Measurements from ENCODE around the gene KRT6A.
"Not testable (repeated sequence)": the region's sequence is repeated elsewhere in the genome, so short reads cannot be mapped to it uniquely, and the experiment has no call there.

Gene KRT6A

GRCh38 chr12:52506858-52507715 is 14.0 kb upstream of the KRT6A start:
- H3K36me3 ChIP-seq (ENCODE audit: insufficient read depth, low read length), result no peaks in the 10 kb centered on the region
- H3K27me3 ChIP-seq (ENCODE audit: insufficient read depth, low read length), result no peaks in the 10 kb centered on the region
- no peaks in the 10 kb centered on the region for H3K9me3 ChIP-seq (ENCODE audit: low read length)
- H2AFZ ChIP-seq (ENCODE audit: low read depth, low read length), result no peak overlapping the region
- no peaks in the 10 kb centered on the region for H3K4me1 ChIP-seq (ENCODE audit: insufficient read depth, low read length)
- no peak overlapping the region for H3K4me3 ChIP-seq (ENCODE audit: low read length)

DNA sequence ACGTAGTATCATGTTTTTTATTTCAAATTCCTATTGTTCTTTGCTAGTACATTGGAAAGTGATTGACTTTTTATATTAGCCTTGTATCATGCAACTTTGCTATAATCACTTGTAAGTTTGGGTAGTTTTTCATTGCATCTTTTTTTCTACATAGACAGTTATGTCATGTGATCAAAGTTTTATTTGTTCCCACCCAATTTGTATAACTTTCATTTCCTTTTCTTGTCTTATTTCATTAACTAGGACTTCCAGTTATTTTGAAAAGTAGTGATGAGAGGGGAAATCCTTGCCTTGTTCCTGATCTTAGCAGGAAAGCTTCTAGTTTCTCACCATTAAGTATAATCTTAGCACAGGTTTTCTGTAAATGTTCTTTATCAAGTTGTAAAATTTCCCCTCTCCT is 9.8 kb upstream of the KRT6A start:
- no peaks in the 10 kb centered on the region for H3K36me3 ChIP-seq (ENCODE audit: insufficient read depth, low read length)
- no peaks in the 10 kb centered on the region for H3K9me3 ChIP-seq (ENCODE audit: low read length)
- H3K27me3 ChIP-seq (ENCODE audit: insufficient read depth, low read length), result no peaks in the 10 kb centered on the region
- H3K4me1 ChIP-seq (ENCODE audit: insufficient read depth, low read length), result no peaks in the 10 kb centered on the region
- no peak overlapping the region for H3K4me3 ChIP-seq (ENCODE audit: low read length)
- no peak overlapping the region for H2AFZ ChIP-seq (ENCODE audit: low read depth, low read length)

DNA sequence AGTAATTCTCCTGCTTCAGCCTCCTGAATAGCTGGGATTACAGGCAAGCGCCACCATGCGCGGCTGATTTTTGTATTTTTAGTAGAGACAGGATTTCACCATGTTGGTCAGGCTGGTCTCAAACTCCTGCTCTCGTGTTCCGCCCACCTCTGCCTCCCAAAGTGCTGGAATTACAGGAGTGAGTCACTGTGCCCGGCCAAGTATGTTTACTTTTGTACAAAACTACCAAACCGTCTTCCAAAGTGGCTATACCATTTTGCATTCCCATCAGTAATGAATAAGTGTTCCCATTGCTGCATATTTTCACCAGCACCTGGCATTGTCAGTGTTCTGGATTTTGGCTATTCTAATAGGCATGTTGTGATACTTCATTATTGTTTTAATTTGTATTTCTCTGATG is 8.4 kb upstream of the KRT6A start:
- Histone ChIP-seq H3K9me3 (ENCODE audit: low read length) (no peaks in the 10 kb centered on the region), H3K4me1 (ENCODE audit: insufficient read depth, low read length) (no peaks in the 10 kb centered on the region), H3K27me3 (ENCODE audit: insufficient read depth, low read length) (peaks cover 2% of the 10 kb centered on the region), H3K36me3 (ENCODE audit: insufficient read depth, low read length) (no peaks in the 10 kb centered on the region), H3K4me3 (ENCODE audit: low read length) (no peak overlapping the region), H2AFZ (ENCODE audit: low read depth, low read length) (no peak overlapping the region)

DNA sequence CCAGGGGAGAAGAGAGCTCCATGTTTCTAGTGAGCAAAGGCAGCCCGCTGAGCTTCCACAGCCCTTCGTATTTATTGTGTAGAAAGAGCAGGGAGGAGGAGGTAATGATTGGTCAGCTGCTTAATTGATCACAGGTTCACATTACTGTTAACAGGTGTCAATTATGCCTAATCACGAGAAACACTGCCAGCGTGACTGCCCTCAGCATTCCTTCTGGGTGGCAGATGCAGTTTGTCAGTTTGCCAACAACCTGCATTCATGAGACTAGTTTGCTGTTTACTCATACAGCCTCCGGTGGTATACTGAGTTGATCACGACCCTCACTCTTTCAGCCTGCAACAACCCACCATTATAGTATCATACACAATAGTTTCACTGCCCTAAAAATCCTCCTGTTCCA is 7.5 kb upstream of the KRT6A start:
- not testable (repeated sequence) for H3K4me1 ChIP-seq (ENCODE audit: insufficient read depth, low read length); H3K9me3 ChIP-seq (ENCODE audit: low read length); H3K36me3 ChIP-seq (ENCODE audit: insufficient read depth, low read length); H2AFZ ChIP-seq (ENCODE audit: low read depth, low read length); H3K27me3 ChIP-seq (ENCODE audit: insufficient read depth, low read length); H3K4me3 ChIP-seq (ENCODE audit: low read length)

DNA sequence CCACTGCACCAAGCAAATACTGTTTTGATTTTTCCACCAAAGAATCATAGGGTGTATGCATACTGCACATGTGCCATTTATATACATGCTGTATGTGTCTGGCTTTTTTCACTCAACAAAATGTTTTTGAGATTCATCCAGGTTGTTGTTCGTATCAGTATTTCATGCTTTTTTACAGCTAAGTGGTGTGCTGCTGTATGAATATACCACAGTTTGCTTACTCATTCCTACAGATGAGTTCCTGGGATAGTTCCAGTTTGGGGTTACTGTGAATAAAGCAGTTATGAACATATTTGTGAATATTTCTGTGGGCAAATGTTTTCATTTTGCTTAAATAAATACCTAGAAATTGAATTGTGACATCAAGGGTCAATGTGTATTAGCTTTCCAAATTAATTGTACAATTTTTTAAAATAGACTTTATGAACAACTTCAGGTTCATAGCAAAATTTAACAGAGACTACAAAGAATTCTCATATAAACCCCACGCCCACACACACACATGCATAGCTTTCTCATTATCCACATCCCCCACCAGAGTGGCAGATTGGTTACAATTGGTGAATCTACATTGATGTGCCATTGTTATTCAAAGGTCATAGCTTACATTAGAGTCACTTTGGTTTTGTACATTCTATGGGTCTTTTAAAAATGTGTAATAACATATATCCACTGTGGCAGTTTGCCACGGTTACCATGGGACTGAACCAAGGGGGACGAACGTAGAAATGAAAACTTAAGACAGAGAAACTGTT is 6.9 kb upstream of the KRT6A start:
- H3K9me3 ChIP-seq (ENCODE audit: low read length), result no peaks in the 10 kb centered on the region
- H2AFZ ChIP-seq (ENCODE audit: low read depth, low read length), result no peak overlapping the region
- H3K27me3 ChIP-seq (ENCODE audit: insufficient read depth, low read length), result peaks cover 2% of the 10 kb centered on the region
- no peak overlapping the region for H3K4me3 ChIP-seq (ENCODE audit: low read length)
- H3K4me1 ChIP-seq (ENCODE audit: insufficient read depth, low read length), result no peaks in the 10 kb centered on the region
- no peaks in the 10 kb centered on the region for H3K36me3 ChIP-seq (ENCODE audit: insufficient read depth, low read length)

DNA sequence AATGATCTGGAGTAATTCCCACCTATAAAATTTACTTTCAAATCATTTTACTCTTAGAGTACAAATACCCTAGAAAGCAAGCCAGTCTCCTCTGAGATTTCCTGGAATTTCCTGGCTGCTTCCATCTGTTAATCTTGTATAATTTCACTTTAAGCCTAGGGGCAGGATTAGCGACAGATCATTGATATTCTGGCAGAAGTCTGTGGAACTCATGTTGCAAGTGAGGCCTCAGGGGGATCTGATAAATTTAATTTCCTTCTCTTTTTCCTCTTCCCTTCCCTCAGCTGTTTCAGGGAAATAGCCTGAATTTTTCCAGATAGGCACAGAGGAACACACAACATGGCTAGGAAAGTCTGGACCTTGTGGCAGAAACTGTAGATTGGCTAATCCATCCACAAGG is 5.9 kb upstream of the KRT6A start:
- Histone ChIP-seq H3K4me3 (ENCODE audit: low read length) (no peak overlapping the region), H2AFZ (ENCODE audit: low read depth, low read length) (no peak overlapping the region), H3K27me3 (ENCODE audit: insufficient read depth, low read length) (peaks cover 2% of the 10 kb centered on the region), H3K9me3 (ENCODE audit: low read length) (no peaks in the 10 kb centered on the region), H3K36me3 (ENCODE audit: insufficient read depth, low read length) (no peaks in the 10 kb centered on the region), H3K4me1 (ENCODE audit: insufficient read depth, low read length) (no peaks in the 10 kb centered on the region)

DNA sequence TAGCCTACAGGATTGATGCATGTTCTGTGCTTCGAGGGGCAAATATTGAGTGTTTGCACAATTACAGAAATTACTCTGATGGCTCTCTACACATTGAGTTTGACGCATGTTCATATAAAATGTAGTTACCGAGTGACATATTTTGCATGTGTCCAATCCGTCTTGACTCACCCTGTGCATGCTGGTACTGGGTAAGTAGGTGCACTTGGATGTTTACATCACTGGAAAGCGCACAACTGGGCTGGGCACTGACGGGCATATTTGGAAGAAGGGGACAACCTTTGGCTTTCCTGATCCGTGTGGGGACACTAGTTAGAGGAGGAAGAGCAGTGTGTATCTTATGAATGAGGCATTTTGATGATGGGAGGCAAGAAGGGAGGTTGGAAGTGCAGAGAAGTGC is 4.9 kb upstream of the KRT6A start:
- Histone ChIP-seq H3K27me3 (ENCODE audit: insufficient read depth, low read length) (peaks cover 2% of the 10 kb centered on the region), H3K4me1 (ENCODE audit: insufficient read depth, low read length) (no peaks in the 10 kb centered on the region), H2AFZ (ENCODE audit: low read depth, low read length) (no peak overlapping the region), H3K36me3 (ENCODE audit: insufficient read depth, low read length) (no peaks in the 10 kb centered on the region), H3K4me3 (ENCODE audit: low read length) (no peak overlapping the region), H3K9me3 (ENCODE audit: low read length) (no peaks in the 10 kb centered on the region)

DNA sequence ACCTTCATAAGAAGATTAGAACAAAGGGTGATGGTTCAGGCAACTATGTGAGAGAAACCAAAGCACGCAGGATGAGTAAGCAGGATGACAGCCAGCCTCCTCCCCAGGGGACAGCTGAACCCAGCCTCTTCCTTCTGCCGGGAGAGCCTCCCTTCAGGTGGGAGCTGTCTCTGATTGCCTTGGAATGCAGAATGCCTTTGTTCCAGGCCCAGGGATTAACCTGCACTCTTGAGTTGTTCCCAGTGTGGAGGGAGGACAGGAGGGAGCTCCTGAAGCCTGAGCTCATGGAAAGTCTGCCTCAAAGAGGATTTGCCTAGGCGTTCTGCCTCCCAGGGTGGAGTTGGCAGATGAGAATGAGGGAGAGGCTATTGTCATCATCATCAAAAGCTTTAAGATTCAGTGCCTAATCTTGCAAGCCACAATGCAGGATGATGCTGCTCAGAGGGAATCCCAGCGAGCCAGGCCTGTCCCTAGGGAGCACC is 3.6 kb upstream of the KRT6A start:
- H3K4me1 ChIP-seq (ENCODE audit: insufficient read depth, low read length), result no peaks in the 10 kb centered on the region
- H3K27me3 ChIP-seq (ENCODE audit: insufficient read depth, low read length), result peaks cover 2% of the 10 kb centered on the region
- H3K36me3 ChIP-seq (ENCODE audit: insufficient read depth, low read length), result no peaks in the 10 kb centered on the region
- H2AFZ ChIP-seq (ENCODE audit: low read depth, low read length), result no peak overlapping the region
- H3K4me3 ChIP-seq (ENCODE audit: low read length), result no peak overlapping the region
- H3K9me3 ChIP-seq (ENCODE audit: low read length), result no peaks in the 10 kb centered on the region

GRCh38 chr12:52496054-52496453 is 3.0 kb upstream of the KRT6A start:
- no peaks in the 10 kb centered on the region for H3K36me3 ChIP-seq (ENCODE audit: insufficient read depth, low read length)
- H2AFZ ChIP-seq (ENCODE audit: low read depth, low read length), result no peak overlapping the region
- no peaks in the 10 kb centered on the region for H3K9me3 ChIP-seq (ENCODE audit: low read length)
- H3K4me3 ChIP-seq (ENCODE audit: low read length), result no peak overlapping the region
- H3K27me3 ChIP-seq (ENCODE audit: insufficient read depth, low read length), result peaks cover 2% of the 10 kb centered on the region
- H3K4me1 ChIP-seq (ENCODE audit: insufficient read depth, low read length), result no peaks in the 10 kb centered on the region

DNA sequence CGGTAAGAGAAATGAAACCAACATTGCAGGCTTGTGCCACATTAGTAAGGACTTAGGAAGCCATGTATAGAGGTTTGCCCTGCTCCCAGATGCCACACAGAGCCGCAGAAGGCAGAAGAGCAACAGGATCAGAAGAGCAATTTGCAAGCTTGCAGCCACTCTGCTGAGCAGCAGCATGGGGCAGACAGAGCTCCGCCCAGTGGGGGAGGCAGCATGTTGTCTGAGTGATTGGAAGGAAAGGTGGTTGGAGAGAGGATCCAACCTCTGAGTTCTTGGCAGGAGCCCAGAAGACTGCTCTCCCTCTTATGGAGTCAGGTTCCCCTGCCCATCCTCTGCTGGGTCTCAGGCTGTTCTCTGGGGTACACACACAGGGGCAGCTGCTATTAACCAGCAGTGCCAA is 2.3 kb upstream of the KRT6A start:
- peaks cover 2% of the 10 kb centered on the region for H3K27me3 ChIP-seq (ENCODE audit: insufficient read depth, low read length)
- H3K4me3 ChIP-seq (ENCODE audit: low read length), result no peak overlapping the region
- no peak overlapping the region for H2AFZ ChIP-seq (ENCODE audit: low read depth, low read length)
- no peaks in the 10 kb centered on the region for H3K36me3 ChIP-seq (ENCODE audit: insufficient read depth, low read length)
- no peaks in the 10 kb centered on the region for H3K9me3 ChIP-seq (ENCODE audit: low read length)
- no peaks in the 10 kb centered on the region for H3K4me1 ChIP-seq (ENCODE audit: insufficient read depth, low read length)

DNA sequence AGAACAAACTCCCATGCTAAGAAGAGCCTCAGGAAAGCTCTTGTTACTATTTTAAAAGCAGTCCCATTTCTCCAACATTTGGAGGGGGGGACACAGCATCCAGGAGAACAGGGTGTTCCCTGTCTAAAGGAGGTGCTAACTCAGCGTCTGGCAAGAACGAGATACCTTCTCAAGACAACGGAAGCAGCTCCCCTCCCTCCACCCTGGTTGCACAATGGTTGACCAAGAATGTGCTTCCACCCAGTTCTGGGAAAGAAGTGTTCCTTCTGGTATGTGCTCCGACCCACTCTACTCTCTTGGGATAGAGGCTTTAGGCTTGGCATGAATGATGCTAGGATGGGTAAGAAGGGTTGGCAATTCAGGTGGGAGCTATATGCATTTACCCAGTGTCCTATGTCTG is 1.5 kb upstream of the KRT6A start:
- no peaks in the 10 kb centered on the region for H3K9me3 ChIP-seq (ENCODE audit: low read length)
- H3K4me1 ChIP-seq (ENCODE audit: insufficient read depth, low read length), result no peaks in the 10 kb centered on the region
- H3K4me3 ChIP-seq (ENCODE audit: low read length), result no peak overlapping the region
- no peaks in the 10 kb centered on the region for H3K36me3 ChIP-seq (ENCODE audit: insufficient read depth, low read length)
- no peak overlapping the region for H2AFZ ChIP-seq (ENCODE audit: low read depth, low read length)
- H3K27me3 ChIP-seq (ENCODE audit: insufficient read depth, low read length), result peaks cover 2% of the 10 kb centered on the region

DNA sequence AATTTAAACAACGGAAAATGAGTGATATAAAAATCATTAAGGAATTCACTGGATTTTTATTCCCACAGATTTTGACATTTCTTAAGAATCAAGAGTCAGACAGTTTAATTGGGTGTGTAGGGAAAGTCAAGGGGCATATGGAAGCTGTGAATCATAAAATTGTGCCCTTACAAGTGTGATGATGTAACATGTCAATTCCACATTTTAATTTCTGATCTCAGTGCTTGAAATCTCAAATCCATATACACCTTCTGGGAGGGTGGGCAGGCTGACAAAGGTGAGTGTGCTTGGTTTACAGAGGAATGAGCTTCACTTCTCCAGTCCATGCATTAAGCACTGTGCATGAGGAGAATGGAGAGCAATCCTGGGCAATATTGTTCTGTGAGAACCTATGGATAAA is 1.0 kb upstream of the KRT6A start:
- Histone ChIP-seq H3K4me1 (ENCODE audit: insufficient read depth, low read length) (no peaks in the 10 kb centered on the region), H3K36me3 (ENCODE audit: insufficient read depth, low read length) (no peaks in the 10 kb centered on the region), H2AFZ (ENCODE audit: low read depth, low read length) (no peak overlapping the region), H3K9me3 (ENCODE audit: low read length) (no peaks in the 10 kb centered on the region), H3K27me3 (ENCODE audit: insufficient read depth, low read length) (peaks cover 2% of the 10 kb centered on the region), H3K4me3 (ENCODE audit: low read length) (no peak overlapping the region)

- not testable (repeated sequence) for H3K27me3 ChIP-seq (ENCODE audit: insufficient read depth, low read length); H2AFZ ChIP-seq (ENCODE audit: low read depth, low read length); H3K9me3 ChIP-seq (ENCODE audit: low read length); H3K4me3 ChIP-seq (ENCODE audit: low read length); H3K36me3 ChIP-seq (ENCODE audit: insufficient read depth, low read length); H3K4me1 ChIP-seq (ENCODE audit: insufficient read depth, low read length)
Observed at GRCh38 chr12:52492405-52492804, 652 bp downstream of the KRT6A start.

Data from neuron (in vitro differentiated cells).